OCI-LY3 (cell line): Measurements from ENCODE around the gene ENO3.
"Not testable (repeated sequence)": the region's sequence is repeated elsewhere in the genome, so short reads cannot be mapped to it uniquely, and the experiment has no call there.

Source experiments
- H2AFZ ChIP-seq: fragments of 200-600, 300-600 bp; shearing (Covaris generic); 2 replicates; pipeline ENCODE4 v1.6.0; 2014; ENCODE audit warnings: antibody characterized with exemption, low read depth, low read length
- H3K27ac ChIP-seq: fragments of 200-600, 300-600 bp; sonication (generic); 2 replicates; pipeline ENCODE4 v1.5.1; 2014; ENCODE audit warnings: mild to moderate bottlenecking, low read length, moderate library complexity, mixed read lengths
- H3K27me3 ChIP-seq: fragments of 200-600, 300-600 bp; sonication (generic); 2 replicates; pipeline ENCODE4 v1.6.1; 2014; ENCODE audit warnings: low read depth, low read length, mixed read lengths
- H3K36me3 ChIP-seq: fragments of 200-600, 300-600 bp; sonication (generic); replicated peaks from 2 replicates; pipeline ENCODE3; 2014; ENCODE audit warnings: low read depth, low read length, mixed read lengths
- H3K4me1 ChIP-seq: fragments of 300-600, 200-600 bp; sonication (generic); 2 replicates; pipeline ENCODE4 v1.6.1; 2014; ENCODE audit warnings: low read length, mixed read lengths
- H3K4me2 ChIP-seq: fragments of 200-600, 300-600 bp; sonication (generic); 2 replicates; pipeline ENCODE4 v1.6.1; 2014; ENCODE audit warnings: low read length, mixed read lengths
- H3K4me3 ChIP-seq: fragments of 300-600, 200-600 bp; sonication (generic); 2 replicates; pipeline ENCODE4 v1.5.1; 2014; ENCODE audit warnings: antibody characterized with exemption, mild to moderate bottlenecking, low read length, moderate library complexity
- H3K79me2 ChIP-seq: fragments of 300-600, 200-600 bp; shearing (Covaris generic); 2 replicates; pipeline ENCODE4 v1.6.1; 2014; ENCODE audit warnings: mild to moderate bottlenecking, low read length, mixed read lengths
- H3K9ac ChIP-seq: fragments of 300-600, 200-600 bp; shearing (Covaris generic); 2 replicates; pipeline ENCODE4 v1.6.0; 2014; ENCODE audit warnings: mild to moderate bottlenecking, low read length, moderate library complexity
- H3K9me3 ChIP-seq: fragments of 200-600, 300-600 bp; shearing (Covaris generic); 2 replicates; pipeline ENCODE4 v1.6.1; 2014; ENCODE audit warnings: low read length, mixed read lengths; ENCODE audit not compliant: insufficient read depth
- H4K20me1 ChIP-seq: fragments of 200-600, 300-600 bp; sonication (generic); 2 replicates; pipeline ENCODE4 v1.6.1; 2016; ENCODE audit warnings: low read length, mixed read lengths; ENCODE audit not compliant: insufficient read depth
- CTCF ChIP-seq: fragments of 200-600, 300-600 bp; sonication (generic); IDR thresholded peaks from 2 replicates; pipeline ENCODE4 v1.5.1; 2014; ENCODE audit warnings: antibody characterized with exemption, low read length, low read depth
- EZH2phosphoT487 ChIP-seq: fragments of 200-600 bp; shearing (Covaris generic); IDR thresholded peaks from 2 replicates; pipeline ENCODE4 v1.6.1; 2018; ENCODE audit warnings: antibody characterized with exemption, mixed run types, low read depth

Gene ENO3

GRCh38 chr17:4919511-4920047 lies 31.3 kb upstream of the ENO3 start:
- no peaks in the 10 kb centered on the region for H3K36me3 ChIP-seq
- H2AFZ ChIP-seq: no peak overlapping the region
- H3K27me3 ChIP-seq: no peaks in the 10 kb centered on the region
- H4K20me1 ChIP-seq: no peaks in the 10 kb centered on the region
- no peak for TF ChIP-seq CTCF
- no peak for TF ChIP-seq EZH2phosphoT487
- no peak overlapping the region for H3K4me3 ChIP-seq
- H3K27ac ChIP-seq: no peak overlapping the region
- no peaks in the 10 kb centered on the region for H3K4me1 ChIP-seq
- H3K9me3 ChIP-seq: no peaks in the 10 kb centered on the region
- H3K9ac ChIP-seq: no peak overlapping the region
- no peaks in the 10 kb centered on the region for H3K79me2 ChIP-seq
- no peak overlapping the region for H3K4me2 ChIP-seq

GRCh38 chr17:4920351-4921048 lies 30.4 kb upstream of the ENO3 start:
- no peaks in the 10 kb centered on the region for H3K79me2 ChIP-seq
- TF ChIP-seq CTCF (no peak), EZH2phosphoT487 (no peak)
- no peaks in the 10 kb centered on the region for H3K9me3 ChIP-seq
- no peaks in the 10 kb centered on the region for H4K20me1 ChIP-seq
- no peaks in the 10 kb centered on the region for H3K4me1 ChIP-seq
- H3K4me3 ChIP-seq: no peak overlapping the region
- H3K4me2 ChIP-seq: no peak overlapping the region
- no peaks in the 10 kb centered on the region for H3K27me3 ChIP-seq
- H3K9ac ChIP-seq: no peak overlapping the region
- no peaks in the 10 kb centered on the region for H3K36me3 ChIP-seq
- no peak overlapping the region for H2AFZ ChIP-seq
- H3K27ac ChIP-seq: no peak overlapping the region

GRCh38 chr17:4921320-4921719 lies 29.6 kb upstream of the ENO3 start:
- no peaks in the 10 kb centered on the region for H4K20me1 ChIP-seq

GRCh38 chr17:4926577-4927335 lies 24.2 kb upstream of the ENO3 start:
- not testable (repeated sequence) for H4K20me1 ChIP-seq, H3K9ac ChIP-seq, H3K27me3 ChIP-seq, H3K4me3 ChIP-seq, H3K4me1 ChIP-seq, H3K9me3 ChIP-seq, H3K36me3 ChIP-seq, H3K4me2 ChIP-seq, H2AFZ ChIP-seq, H3K79me2 ChIP-seq, H3K27ac ChIP-seq

More at GRCh38 chr17:4921320-4921719, 29.6 kb upstream of the ENO3 start:
- H3K27ac ChIP-seq: no peak overlapping the region
- H3K9ac ChIP-seq: no peak overlapping the region
- H3K79me2 ChIP-seq: no peaks in the 10 kb centered on the region
- H3K27me3 ChIP-seq: no peaks in the 10 kb centered on the region
- no peaks in the 10 kb centered on the region for H3K4me1 ChIP-seq
- TF ChIP-seq CTCF (no peak), EZH2phosphoT487 (no peak)
- H3K4me3 ChIP-seq: no peak overlapping the region
- no peak overlapping the region for H2AFZ ChIP-seq
- no peak overlapping the region for H3K4me2 ChIP-seq
- no peaks in the 10 kb centered on the region for H3K36me3 ChIP-seq
- no peaks in the 10 kb centered on the region for H3K9me3 ChIP-seq
